H1 (cell line): ENCODE results near the gene CDHR2. TPM values are rescaled to one million over a fixed set of nuclear protein-coding genes. Genes with fewer than 3 reads are reported as not detected.

Experiments
- CTCF ChIA-PET: fragments of 300-600 bp; sonication (Branson Sonifier 250); formaldehyde crosslinking; loops from one replicate; lab custom pipeline; 2021; ENCODE audit not compliant: partially characterized antibody; lab: Charles Lee
- POLR2A ChIA-PET: fragments of 300-600 bp; sonication (Branson Sonifier 250); formaldehyde crosslinking; loops from one replicate; lab custom pipeline; 2021; ENCODE audit warnings: inconsistent platforms; ENCODE audit not compliant: partially characterized antibody; lab: Charles Lee
- DNase-seq, 2 experiments: peaks; one replicate each; pipeline versions ENCODE4 v3.0.0 to v3.0.0-alpha.2; 2010 to 2022; ENCODE audit warnings: low spot score in 2 of 2, low read depth in 1 of 2, mixed read lengths in 1 of 2
- FAIRE-seq: peaks from 2 replicates; lab custom pipeline; 2011; peaks lifted over from hg19 to GRCh38; lab: Jason Lieb, UNC
- H2AFZ ChIP-seq: 2 replicates; pipeline ENCODE4 v1.8.1; 2012; ENCODE audit warnings: low read length, inconsistent platforms
- H2AK5ac ChIP-seq: 2 replicates; pipeline ENCODE4 v1.6.1; 2013; ENCODE audit warnings: low read depth, low read length
- H2BK120ac ChIP-seq: replicated peaks from 2 replicates; pipeline ENCODE3; 2013; ENCODE audit warnings: low read depth, low read length, inconsistent platforms
- H2BK12ac ChIP-seq: 2 replicates; pipeline ENCODE4 v1.6.1; 2013; ENCODE audit warnings: low read depth, low read length
- H2BK15ac ChIP-seq: 2 replicates; pipeline ENCODE4 v1.6.1; 2013; ENCODE audit warnings: low read length
- H2BK20ac ChIP-seq: 2 replicates; pipeline ENCODE4 v1.6.1; 2013; ENCODE audit warnings: low read length
- H2BK5ac ChIP-seq: 2 replicates; pipeline ENCODE4 v1.6.1; 2013; ENCODE audit warnings: low read depth, low read length
- H3K14ac ChIP-seq: 2 replicates; pipeline ENCODE4 v1.6.1; 2013; ENCODE audit warnings: inconsistent platforms; ENCODE audit not compliant: insufficient read length
- H3K18ac ChIP-seq: 2 replicates; pipeline ENCODE4 v1.6.1; 2013; ENCODE audit warnings: low read length; ENCODE audit errors: extremely low read depth
- H3K23ac ChIP-seq: 2 replicates; pipeline ENCODE4 v1.6.1; 2013; ENCODE audit warnings: inconsistent platforms; ENCODE audit not compliant: insufficient read length
- H3K23me2 ChIP-seq: 2 replicates; pipeline ENCODE4 v1.6.1; 2013; ENCODE audit warnings: low read depth, low read length
- H3K27ac ChIP-seq: 2 replicates; pipeline ENCODE4 v1.6.1; 2011; ENCODE audit warnings: low read depth, low read length, inconsistent platforms
- H3K27me3 ChIP-seq, 4 experiments: replicated peaks in 1 of 4; 1 replicate in 1 of 4; 2 replicates in 3 of 4; pipeline versions ENCODE4 v1.6.1 to v1.8.1; 2011 to 2013; ENCODE audit warnings: low read length in 3 of 4, mild to moderate bottlenecking in 3 of 4, inconsistent platforms in 2 of 4, mixed read lengths in 2 of 4, moderate library complexity in 1 of 4; ENCODE audit not compliant: control insufficient read depth in 3 of 4, insufficient read depth in 3 of 4; ENCODE audit errors: extremely low read depth in 1 of 4
- H3K36me3 ChIP-seq, 4 experiments: 2 replicates each; pipeline versions ENCODE4 v1.6.1 to v1.8.1; 2011 to 2013; ENCODE audit warnings: mild to moderate bottlenecking in 4 of 4, low read length in 3 of 4, moderate library complexity in 2 of 4, control low read depth in 1 of 4, inconsistent platforms in 1 of 4; ENCODE audit not compliant: insufficient read depth in 4 of 4, control insufficient read depth in 2 of 4
- H3K4ac ChIP-seq: replicated peaks from 2 replicates; pipeline ENCODE3; 2013; ENCODE audit warnings: low read length, low read depth, mixed read lengths, inconsistent platforms; ENCODE audit not compliant: insufficient read length
- H3K4me1 ChIP-seq, 4 experiments: replicated peaks in 1 of 4; 1 replicate in 1 of 4; 2 replicates in 3 of 4; pipeline versions ENCODE4 v1.6.1 to v1.8.1; 2011 to 2013; ENCODE audit warnings: low read length in 3 of 4, inconsistent platforms in 2 of 4, mixed read lengths in 1 of 4; ENCODE audit not compliant: insufficient read depth in 4 of 4, control insufficient read depth in 3 of 4
- H3K4me2 ChIP-seq, 2 experiments: 2 replicates each; pipeline versions ENCODE4 v1.6.1 to v1.8.1; 2011 to 2013; ENCODE audit warnings: low read depth in 2 of 2, low read length in 2 of 2, control low read depth in 1 of 2, inconsistent platforms in 1 of 2, mild to moderate bottlenecking in 1 of 2; ENCODE audit not compliant: insufficient read depth in 1 of 2
- H3K4me3 ChIP-seq, 4 experiments: fragments of 200-600, 300-600 bp in 1 of 4; sonication (generic), shearing (Covaris generic), sonication (Bioruptor Twin) in 1 of 4; 2 replicates each; pipeline versions ENCODE4 v1.5.1 to v1.8.1; 2011 to 2016; ENCODE audit warnings: low read length in 4 of 4, low read depth in 3 of 4, control low read depth in 2 of 4, inconsistent platforms in 2 of 4, mild to moderate bottlenecking in 2 of 4, mixed read lengths in 1 of 4, moderate library complexity in 1 of 4; ENCODE audit not compliant: insufficient read depth in 2 of 4; ENCODE audit errors: extremely low read depth in 1 of 4
- H3K56ac ChIP-seq: replicated peaks from 2 replicates; pipeline ENCODE3; 2013; ENCODE audit warnings: low read depth, mild to moderate bottlenecking, mixed read lengths, low read length, inconsistent platforms; ENCODE audit not compliant: insufficient read length
- H3K79me1 ChIP-seq: 2 replicates; pipeline ENCODE4 v1.6.1; 2013; ENCODE audit warnings: low read depth, low read length, control low read depth
- H3K79me2 ChIP-seq, 2 experiments: 2 replicates each; pipeline versions ENCODE4 v1.6.1 to v1.8.1; 2012 to 2013; ENCODE audit warnings: low read length in 2 of 2, mild to moderate bottlenecking in 2 of 2, inconsistent platforms in 1 of 2; ENCODE audit not compliant: insufficient read depth in 2 of 2, control insufficient read depth in 1 of 2
- H3K9ac ChIP-seq, 4 experiments: replicated peaks in 1 of 4; 1 replicate in 1 of 4; 2 replicates in 3 of 4; pipeline versions ENCODE4 v1.6.1 to v1.8.1; 2011 to 2013; ENCODE audit warnings: low read depth in 3 of 4, low read length in 3 of 4, control low read depth in 2 of 4, mild to moderate bottlenecking in 2 of 4, moderate library complexity in 2 of 4, inconsistent platforms in 1 of 4; ENCODE audit errors: extremely low read depth in 1 of 4
- H3K9me3 ChIP-seq, 2 experiments: 2 replicates each; pipeline versions ENCODE4 v1.6.1 to v1.8.1; 2012 to 2013; ENCODE audit warnings: mild to moderate bottlenecking in 2 of 2, moderate library complexity in 2 of 2, control low read depth in 1 of 2, inconsistent platforms in 1 of 2, low read depth in 1 of 2, low read length in 1 of 2, mixed read lengths in 1 of 2; ENCODE audit not compliant: insufficient read depth in 2 of 2
- H4K20me1 ChIP-seq, 2 experiments: replicated peaks in 1 of 2; 2 replicates each; pipeline versions ENCODE3 to v1.8.1; 2011 to 2013; ENCODE audit warnings: inconsistent platforms in 2 of 2, low read length in 2 of 2, mild to moderate bottlenecking in 1 of 2; ENCODE audit not compliant: insufficient read depth in 2 of 2, control insufficient read depth in 1 of 2
- H4K5ac ChIP-seq: 2 replicates; pipeline ENCODE4 v1.6.1; 2013; ENCODE audit warnings: low read length, low read depth, mixed read lengths, inconsistent platforms; ENCODE audit not compliant: insufficient read length
- H4K8ac ChIP-seq: 2 replicates; pipeline ENCODE4 v1.8.0; 2013; ENCODE audit warnings: mild to moderate bottlenecking, moderate library complexity, low read length, inconsistent platforms; ENCODE audit not compliant: insufficient read depth; ENCODE audit errors: extremely low read depth
- H4K91ac ChIP-seq: replicated peaks from 2 replicates; pipeline ENCODE3; 2013; ENCODE audit warnings: low read length, mixed read lengths, inconsistent platforms; ENCODE audit not compliant: insufficient read length
- ASH2L ChIP-seq: fragments of 200-600, 300-600 bp; sonication (generic); IDR thresholded peaks from one replicate; pipeline ENCODE4 v1.7.1; 2017; ENCODE audit warnings: low read length
- WGBS, 2 experiments: shearing (Covaris generic) in 1 of 2; methylation state at CpG; one replicate each; pipeline versions ENCODE4 v1.1.6 to v1.1.7; 2013 to 2015; ENCODE audit warnings: low lambda C conversion rate in 2 of 2, mixed read lengths in 2 of 2, inconsistent platforms in 1 of 2, low coverage in 1 of 2, missing lambda C conversion rate in 1 of 2; ENCODE audit not compliant: insufficient replicate concordance in 2 of 2, insufficient coverage in 1 of 2, insufficient read length in 1 of 2; ENCODE audit errors: extremely low coverage in 1 of 2, missing lambda C conversion rate in 1 of 2; 5-methylcytosine and 5-hydroxymethylcytosine counted together
- polyA plus RNA-seq, 7 experiments: library from polyadenylated mRNA; depleted of rRNA in 3 of 7; stranded (reverse) in 5 of 7; unstranded in 2 of 7; fragments of >200 nt in 5 of 7; fragments of 200-250 nt in 2 of 7; gene quantifications; 1 replicate in 5 of 7; 2 replicates in 1 of 7; 4 replicates in 1 of 7; pipeline versions ENCODE4 v1.2.1 to v1.2.3, GENCODE V29; 2011 to 2013; ENCODE audit warnings: missing spikeins in 2 of 7, mixed read lengths in 2 of 7
- total RNA-seq: library from RNA; stranded (reverse); fragmentation: NEBNext Ultra II Directional; extraction: Animal tissue kit (Norgen Biotek cat#: 25700); gene quantifications from 2 replicates; pipeline ENCODE4 v1.2.1, GENCODE V29; 2021

The CDHR2 gene
- total and polyA plus RNA-seq, 2 of the 8 experiments (the other 6 are each of a cell fraction or from before 2014, with no cell fraction given): 0.02 to 0.43 TPM

- Histone ChIP-seq H3K9me3 (peaks cover 0 to 4% of the 10 kb centered on the region in 2 experiments; a peak in 1 of 4 replicates), H3K36me3 (no peaks in the 10 kb centered on the region), H3K79me1 (no peaks in the 10 kb centered on the region), H4K91ac (no peak overlapping the region), H3K14ac (no peak overlapping the region), H2BK120ac (no peak overlapping the region), H3K9ac (no peak overlapping the region), H3K18ac (no peak overlapping the region; the same call in 1 of the 2 replicates), H3K23ac (no peak overlapping the region), H3K23me2 (no peaks in the 10 kb centered on the region; the same call in 1 of the 2 replicates), H3K4ac (no peak overlapping the region), H2AFZ (no peak overlapping the region), H3K4me3 (no peak overlapping the region), H4K5ac (no peak overlapping the region), H2BK15ac (no peak overlapping the region), H3K56ac (no peak overlapping the region), H2BK5ac (no peak overlapping the region), H3K4me2 (no peak overlapping the region), H2BK12ac (no peak overlapping the region), H4K20me1 (no peaks in the 10 kb centered on the region), H3K4me1 (peaks cover 0 to 5% (median under 1%) of the 10 kb centered on the region in 4 experiments; a peak in 3 of 7 replicates), H2BK20ac (no peak overlapping the region), H3K27me3 (no peaks in the 10 kb centered on the region), H3K79me2 (no peaks in the 10 kb centered on the region), H4K8ac (peak overlapping the region; percentile 23), H3K27ac (no peak overlapping the region), H2AK5ac (no peak overlapping the region)
- DNase-seq (no peak), FAIRE-seq (no peak)
- ChIA-PET CTCF (interaction anchor here (1.2 to 3.0 kb wide), 3 partner anchors 11 to 17 kb away, joined by 3 to 18 read pairs (median 7); no protein-coding TSS in a partner anchor), POLR2A (interaction anchor here (0.9 to 2.9 kb wide), 3 partner anchors 8 to 67 kb away, joined by 3 to 12 read pairs (median 3); partner anchors contain the start of gene RNF44)
- 83 to 100% methylated on average over 1 to 10 of the region's 10 CpGs for WGBS, 2 experiments
- no peak for TF ChIP-seq ASH2L
Observed at GRCh38 chr5:176562189-176562588, 13.0 kb downstream of the CDHR2 start.
